ENCODE data around the gene NCKAP5L. TPM values are rescaled to one million over a fixed set of nuclear protein-coding genes. Genes with fewer than 3 reads are reported as not detected.
A peak's percentile ranks its signal among the peaks of the same experiment; 100 is the strongest.
"Not testable (repeated sequence)": the region's sequence is repeated elsewhere in the genome, so short reads cannot be mapped to it uniquely, and the experiment has no call there.

The NCKAP5L gene
- total RNA-seq, 1 donor from 2014 or later, result 33.4 TPM

GRCh38 chr12:49777800-49778748, 50.1 kb downstream of the NCKAP5L start:
- Histone ChIP-seq H3K36me3 (no peaks in the 10 kb centered on the region), H3K9me3 (no peaks in the 10 kb centered on the region), H3K4me3 (no peak overlapping the region), H3K27ac (no peak overlapping the region), H3K4me1 (no peaks in the 10 kb centered on the region), H3K27me3 (no peaks in the 10 kb centered on the region)
- no peak for DNase-seq (ENCODE audit: low spot score in 2 of 2)
- peak; percentile 54 to 69 (median 65) for TF ChIP-seq CTCF (IDR thresholded peaks at IDR 0.05)
- intact Hi-C loops (cut with DNase I), result loop anchor here (2.0 to 5.0 kb wide), 3 partner anchors 61 to 294 kb away; partner anchors contain the start of gene ASIC1

GRCh38 chr12:49777341-49777740, 50.9 kb downstream of the NCKAP5L start:
- no peak for TF ChIP-seq CTCF (IDR thresholded peaks at IDR 0.05)
- Histone ChIP-seq H3K27me3 (no peaks in the 10 kb centered on the region), H3K4me1 (no peaks in the 10 kb centered on the region), H3K27ac (no peak overlapping the region), H3K9me3 (no peaks in the 10 kb centered on the region), H3K4me3 (no peak overlapping the region), H3K36me3 (no peaks in the 10 kb centered on the region)
- intact Hi-C loops (cut with DNase I), result loop anchor here (2.0 to 5.0 kb wide), 3 partner anchors 61 to 295 kb away; partner anchors contain the start of gene ASIC1
- no peak for DNase-seq (ENCODE audit: low spot score in 2 of 2)

- no peaks in the 10 kb centered on the region for H3K4me1 ChIP-seq
Measured at GRCh38 chr12:49776858-49777257, 51.4 kb downstream of the NCKAP5L start.

GRCh38 chr12:49776413-49776812, 51.8 kb downstream of the NCKAP5L start:
- H3K4me3 ChIP-seq, result no peak overlapping the region
- intact Hi-C loops (cut with DNase I), result loop anchor here (1.0 to 5.0 kb wide), 4 partner anchors 62 to 296 kb away; partner anchors contain the start of gene ASIC1

More at GRCh38 chr12:49776858-49777257, 51.4 kb downstream of the NCKAP5L start:
- peak in 1 of 2 donors; percentile 56 for DNase-seq (ENCODE audit: low spot score in 2 of 2)
- no peak overlapping the region for H3K4me3 ChIP-seq
- TF ChIP-seq CTCF (IDR thresholded peaks at IDR 0.05), result no peak
- no peaks in the 10 kb centered on the region for H3K27me3 ChIP-seq
- H3K27ac ChIP-seq, result no peak overlapping the region
- H3K36me3 ChIP-seq, result no peaks in the 10 kb centered on the region
- no peaks in the 10 kb centered on the region for H3K9me3 ChIP-seq
- intact Hi-C loops (cut with DNase I), result loop anchor here (1.0 to 5.0 kb wide), 4 partner anchors 62 to 295 kb away; partner anchors contain the start of gene ASIC1

GRCh38 chr12:49773102-49773501, 55.1 kb downstream of the NCKAP5L start:
- H3K4me1 ChIP-seq; H3K27me3 ChIP-seq; H3K36me3 ChIP-seq; H3K4me3 ChIP-seq; intact Hi-C loops (cut with DNase I); H3K9me3 ChIP-seq; H3K27ac ChIP-seq: not testable (repeated sequence)
- peak in 1 of 2 donors; percentile 5 for DNase-seq (ENCODE audit: low spot score in 2 of 2)

More at GRCh38 chr12:49776413-49776812, 51.8 kb downstream of the NCKAP5L start:
- H3K9me3 ChIP-seq, result no peaks in the 10 kb centered on the region
- H3K27me3 ChIP-seq, result no peaks in the 10 kb centered on the region
- H3K27ac ChIP-seq, result no peak overlapping the region
- no peaks in the 10 kb centered on the region for H3K4me1 ChIP-seq
- no peaks in the 10 kb centered on the region for H3K36me3 ChIP-seq
- peak; percentile 70 to 83 (median 80) for TF ChIP-seq CTCF (IDR thresholded peaks at IDR 0.05)
- DNase-seq (ENCODE audit: low spot score in 2 of 2), result peak in 1 of 2 donors; percentile 78

- Histone ChIP-seq H3K4me3 (no peak overlapping the region), H3K36me3 (peaks cover 30 to 32% of the 10 kb centered on the region in 2 donors), H3K27me3 (no peaks in the 10 kb centered on the region), H3K4me1 (peaks cover 0 to 3% of the 10 kb centered on the region in 2 donors), H3K9me3 (no peaks in the 10 kb centered on the region), H3K27ac (no peak overlapping the region)
- TF ChIP-seq CTCF (IDR thresholded peaks at IDR 0.05), result no peak
- intact Hi-C loops (cut with DNase I), result no loop called here
- DNase-seq (ENCODE audit: low spot score in 2 of 2), result peak in 1 of 2 donors; percentile 16
Measured at GRCh38 chr12:49767333-49767732, 60.9 kb downstream of the NCKAP5L start.
